Large intestine (tissue), 3 donors: Measurements from ENCODE around the gene ACTG2. TPM values are rescaled to one million over a fixed set of nuclear protein-coding genes. Genes with fewer than 3 reads are reported as not detected.
"Not testable (repeated sequence)": the region's sequence is repeated elsewhere in the genome, so short reads cannot be mapped to it uniquely, and the experiment has no call there.

ENCODE experiments used
- DNase-seq, 2 donors: peaks; one replicate each; pipeline versions ENCODE4 v3.0.0 to v3.0.0-alpha.2; 2013
- H3K27ac ChIP-seq: one replicate; pipeline ENCODE4 v1.5.1; 2013; ENCODE audit warnings: low read length
- H3K27me3 ChIP-seq: 2 replicates; pipeline ENCODE4 v1.6.1; 2013; ENCODE audit warnings: low read length; ENCODE audit not compliant: control insufficient read depth, insufficient read depth
- H3K36me3 ChIP-seq: 2 replicates; pipeline ENCODE4 v1.6.1; 2013; ENCODE audit warnings: low read length; ENCODE audit not compliant: control insufficient read depth, insufficient read depth
- H3K4me1 ChIP-seq: one replicate; pipeline ENCODE4 v1.6.1; 2013; ENCODE audit warnings: low read length; ENCODE audit not compliant: control insufficient read depth, insufficient read depth
- H3K4me3 ChIP-seq: one replicate; pipeline ENCODE4 v1.5.1; 2013; ENCODE audit warnings: low read length
- H3K9me3 ChIP-seq: one replicate; pipeline ENCODE4 v1.6.1; 2013; ENCODE audit warnings: mild to moderate bottlenecking, low read depth, low read length, moderate library complexity; ENCODE audit not compliant: control insufficient read depth
- WGBS: methylation state at CpG from one replicate; pipeline ENCODE4 v1.1.5; 2013; ENCODE audit warnings: low lambda C conversion rate; ENCODE audit not compliant: insufficient coverage; 5-methylcytosine and 5-hydroxymethylcytosine counted together
- polyA plus RNA-seq: library from polyadenylated mRNA; unstranded; fragments of 120-200 nt; gene quantifications from one replicate; pipeline ENCODE4 v1.2.1, GENCODE V29; 2013

ACTG2 gene
- polyA plus RNA-seq, 1 donor = 913 TPM

DNA sequence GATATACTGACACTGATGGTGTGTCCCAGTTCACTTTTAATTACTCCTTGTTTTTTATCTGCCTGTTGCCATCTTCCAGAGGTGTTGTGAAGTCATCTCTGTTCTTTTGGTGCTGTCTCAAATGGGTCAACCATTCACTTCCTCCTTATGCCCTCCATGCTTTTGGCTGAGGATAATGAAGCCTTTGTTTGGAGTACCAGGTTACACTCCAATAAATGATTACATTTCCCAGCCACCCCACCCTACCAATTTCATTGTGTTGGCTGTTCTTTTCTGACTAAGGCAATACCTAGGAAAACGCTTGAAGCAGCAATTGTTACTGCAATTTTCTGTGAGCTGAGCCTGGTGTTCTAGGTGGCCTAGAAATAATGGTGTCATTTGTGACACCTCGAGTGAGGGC is 29.8 kb upstream of the ACTG2 start:
- H3K27me3 ChIP-seq = no peaks in the 10 kb centered on the region
- WGBS = no CpG with 5 or more reads among the region's 2 CpGs
- H3K27ac ChIP-seq = no peak overlapping the region
- no peak overlapping the region for H3K4me3 ChIP-seq
- H3K4me1 ChIP-seq = no peaks in the 10 kb centered on the region
- no peaks in the 10 kb centered on the region for H3K9me3 ChIP-seq
- DNase-seq = no peak
- peaks cover 71% of the 10 kb centered on the region for H3K36me3 ChIP-seq

DNA sequence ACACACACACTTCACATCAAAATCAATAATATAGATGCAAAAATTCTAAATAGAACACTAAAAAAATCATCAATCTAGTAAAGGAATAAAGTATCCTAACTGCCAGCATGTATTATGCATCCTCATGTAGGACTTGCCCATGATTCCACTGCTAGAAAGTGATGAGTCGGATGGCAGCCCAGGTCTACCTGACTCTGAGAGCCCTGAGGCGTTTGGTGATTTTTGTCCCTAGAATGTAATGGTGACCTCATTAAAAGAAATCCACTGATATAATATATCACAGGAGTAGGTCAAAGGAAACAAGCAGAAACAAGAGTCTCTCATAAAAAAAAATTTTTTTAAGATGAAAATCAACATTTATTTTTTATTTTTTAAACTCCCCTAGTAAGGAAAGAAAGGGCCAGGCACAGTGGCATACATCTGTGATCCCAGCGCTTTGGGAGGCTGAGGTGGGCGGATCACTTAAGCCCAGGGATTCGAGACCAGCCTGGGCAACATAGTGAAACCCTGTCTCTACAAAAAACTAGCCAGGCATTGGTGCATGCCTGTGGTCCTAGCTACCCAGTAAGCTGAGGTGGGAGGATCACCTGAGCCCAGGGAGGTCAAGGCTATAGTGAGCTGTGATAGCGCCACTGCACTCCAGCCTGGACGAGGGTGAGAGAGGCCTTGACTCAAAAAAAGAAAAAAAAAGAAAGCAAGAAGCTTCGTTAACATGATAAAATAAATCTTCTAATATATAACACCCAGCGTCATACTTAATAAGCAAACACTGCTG is 24.4 kb upstream of the ACTG2 start:
- Histone ChIP-seq H3K4me3 (no peak overlapping the region), H3K27ac (no peak overlapping the region), H3K4me1 (no peaks in the 10 kb centered on the region), H3K9me3 (no peaks in the 10 kb centered on the region), H3K36me3 (peaks cover 37% of the 10 kb centered on the region), H3K27me3 (no peaks in the 10 kb centered on the region)
- DNase-seq = no peak
- WGBS = 94% methylated on average over 3 of the region's 9 CpGs

DNA sequence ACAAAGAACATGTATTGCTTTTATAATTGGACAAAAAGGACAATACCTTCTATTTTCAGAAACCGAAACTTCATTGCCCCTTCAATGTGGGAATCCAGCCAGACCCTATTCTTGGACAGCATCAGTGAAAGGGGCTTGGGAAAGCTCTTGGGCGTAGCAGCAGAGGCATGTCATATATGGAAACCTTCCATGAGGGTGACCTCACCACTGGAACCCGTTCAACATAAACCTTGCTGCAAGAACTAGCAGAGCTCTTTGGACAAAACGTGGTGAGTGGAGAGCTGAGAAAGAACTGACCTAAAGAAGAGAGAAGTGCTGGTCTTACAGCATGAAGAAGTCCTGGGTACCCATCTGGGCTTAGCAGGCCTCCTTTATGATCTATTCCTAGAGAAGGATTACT is 22.7 kb upstream of the ACTG2 start:
- no peaks in the 10 kb centered on the region for H3K4me1 ChIP-seq
- H3K9me3 ChIP-seq = no peaks in the 10 kb centered on the region
- H3K36me3 ChIP-seq = peaks cover 21% of the 10 kb centered on the region
- WGBS = no CpG with 5 or more reads among the region's 4 CpGs
- peak; percentile 61 to 63 for DNase-seq
- H3K27me3 ChIP-seq = no peaks in the 10 kb centered on the region
- peak overlapping the region; percentile 56 for H3K27ac ChIP-seq
- H3K4me3 ChIP-seq = no peak overlapping the region

DNA sequence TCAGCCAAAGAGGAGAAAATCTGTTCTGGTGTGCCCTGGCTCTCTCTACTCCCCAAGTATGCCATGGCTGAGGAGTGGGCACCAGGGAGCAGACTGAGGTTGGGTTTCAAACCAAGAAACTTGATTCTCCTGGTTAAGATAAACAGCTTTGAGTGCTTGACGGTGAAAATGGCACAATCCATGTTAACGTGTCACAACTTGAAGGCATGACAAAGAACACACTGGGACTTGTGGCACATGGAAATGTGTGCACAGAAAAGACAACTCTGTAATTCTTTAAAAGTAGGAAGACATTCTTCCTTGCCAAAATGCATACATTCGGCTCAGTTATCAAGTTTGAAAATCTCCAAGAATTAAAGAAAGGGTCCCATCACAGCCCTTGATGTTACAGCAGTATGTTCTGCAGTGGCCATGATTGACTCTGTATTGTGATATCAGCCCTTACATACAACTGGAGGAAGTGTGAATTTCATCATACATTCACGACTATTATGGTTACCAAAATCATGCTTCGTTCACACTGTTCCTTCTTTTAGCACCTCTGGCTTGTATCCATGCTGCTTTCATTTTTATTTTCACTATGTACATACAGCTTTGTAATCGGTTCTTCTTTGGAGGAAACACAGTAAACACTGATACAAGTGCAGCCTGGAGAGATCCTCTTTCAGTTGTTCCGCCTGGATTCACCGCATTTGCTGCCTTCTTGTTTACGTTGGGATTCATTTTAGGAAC is 15.6 kb upstream of the ACTG2 start:
- Histone ChIP-seq H3K27ac (no peak overlapping the region), H3K9me3 (no peaks in the 10 kb centered on the region), H3K27me3 (no peaks in the 10 kb centered on the region), H3K36me3 (no peaks in the 10 kb centered on the region), H3K4me1 (no peaks in the 10 kb centered on the region), H3K4me3 (no peak overlapping the region)
- DNase-seq = no peak
- WGBS = 53% methylated on average over 2 of the region's 9 CpGs

DNA sequence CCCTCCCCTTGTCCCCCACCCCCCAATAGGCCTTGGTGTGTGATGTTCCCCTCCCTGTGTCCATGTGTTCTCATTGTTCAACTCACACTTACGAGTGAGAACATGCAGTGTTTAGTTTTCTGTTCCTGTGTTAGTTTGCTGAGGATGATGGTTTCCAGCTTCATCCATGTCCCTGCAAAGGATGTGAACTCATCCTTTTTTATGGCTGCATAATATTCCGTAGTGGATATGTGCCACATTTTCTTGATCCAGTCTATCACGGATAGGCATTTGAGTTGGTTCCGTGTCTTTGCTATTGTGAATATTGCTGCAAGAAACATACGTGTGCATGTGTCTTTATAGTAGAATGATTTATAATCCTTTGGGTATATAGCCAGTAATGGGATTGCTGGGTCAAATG is 14.8 kb upstream of the ACTG2 start:
- 90% methylated on average over 2 of the region's 5 CpGs for WGBS
- not testable (repeated sequence) for H3K27me3 ChIP-seq, H3K4me1 ChIP-seq, H3K36me3 ChIP-seq, H3K4me3 ChIP-seq, H3K9me3 ChIP-seq, DNase-seq, H3K27ac ChIP-seq

DNA sequence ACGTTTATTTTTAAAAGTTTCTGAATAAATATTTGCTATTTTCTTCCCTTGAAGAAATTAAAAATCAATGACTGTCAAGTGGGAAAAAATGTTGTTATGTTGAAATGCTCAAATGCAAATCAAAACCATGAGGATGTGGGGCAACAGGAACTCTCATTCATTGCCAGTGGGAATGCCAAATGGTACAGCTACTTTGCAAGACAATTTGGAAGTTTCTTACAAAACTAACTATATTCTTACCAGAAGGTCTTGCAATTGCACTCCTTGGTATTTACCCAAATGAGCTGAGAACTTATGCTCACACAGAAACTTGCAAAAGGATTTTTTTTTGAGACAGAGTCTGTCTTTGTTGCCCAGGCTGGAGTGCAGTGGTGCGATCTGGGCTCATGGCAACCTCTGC is 7.4 kb upstream of the ACTG2 start:
- Histone ChIP-seq H3K27me3 (no peaks in the 10 kb centered on the region), H3K4me3 (no peak overlapping the region), H3K4me1 (no peaks in the 10 kb centered on the region), H3K9me3 (no peaks in the 10 kb centered on the region), H3K27ac (no peak overlapping the region), H3K36me3 (no peaks in the 10 kb centered on the region)
- DNase-seq = no peak
- 45% methylated on average over 1 of the region's 2 CpGs for WGBS

DNA sequence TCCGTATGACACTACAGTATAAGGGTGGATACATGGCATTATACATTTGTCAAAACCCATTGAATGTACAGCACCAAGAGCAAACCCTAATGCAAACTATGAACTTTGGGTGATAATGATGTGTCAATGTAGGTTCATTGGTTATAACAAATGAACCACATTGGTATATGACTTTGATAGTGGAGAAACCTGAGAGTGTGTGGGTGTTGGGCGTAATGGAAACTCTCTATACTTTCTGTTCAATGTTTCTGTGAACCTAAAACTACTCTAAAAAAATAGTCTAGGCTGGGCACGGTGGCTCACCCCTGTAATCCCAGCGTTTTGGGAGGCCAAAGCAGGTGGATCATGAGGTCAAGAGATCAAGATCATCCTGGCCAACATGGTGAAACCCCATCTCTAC is 6.5 kb upstream of the ACTG2 start:
- Histone ChIP-seq H3K9me3 (no peaks in the 10 kb centered on the region), H3K27ac (no peak overlapping the region), H3K4me1 (no peaks in the 10 kb centered on the region), H3K36me3 (no peaks in the 10 kb centered on the region), H3K4me3 (no peak overlapping the region), H3K27me3 (no peaks in the 10 kb centered on the region)
- no CpG with 5 or more reads among the region's 4 CpGs for WGBS
- no peak for DNase-seq

DNA sequence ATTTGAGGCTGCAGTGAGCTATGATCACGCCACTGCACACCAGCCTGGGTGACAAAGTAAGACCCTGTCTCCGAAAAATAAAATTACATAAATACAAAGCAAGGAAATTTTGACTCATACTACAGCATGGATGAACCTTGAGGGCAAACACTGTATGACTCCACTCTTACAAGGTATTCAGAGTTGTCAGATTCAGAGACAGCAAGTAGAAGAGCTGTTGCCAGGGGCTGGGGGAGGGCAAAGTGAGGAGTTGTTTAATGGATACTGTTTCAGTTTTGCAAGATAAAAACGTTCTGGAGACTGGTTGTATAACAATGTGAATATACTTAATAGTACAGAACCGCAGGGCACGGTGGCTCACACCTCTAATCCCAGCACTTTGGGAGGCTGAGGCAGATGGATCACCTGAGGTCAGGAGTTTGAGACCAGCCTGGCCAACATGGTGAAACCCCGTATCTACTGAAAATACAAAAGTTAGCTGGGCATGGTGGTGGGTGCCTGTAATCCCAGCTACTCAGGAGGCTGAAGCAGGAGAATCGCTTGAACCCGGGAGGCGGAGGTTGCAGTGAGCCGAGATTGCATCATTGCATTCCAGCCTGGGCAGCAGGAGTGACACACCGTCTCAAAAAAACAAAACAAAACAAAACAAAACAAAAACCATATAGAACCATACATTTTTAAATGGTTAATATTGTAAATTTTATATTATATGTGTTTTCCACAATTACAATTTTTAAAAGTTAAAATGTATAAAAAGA is 5.0 kb upstream of the ACTG2 start:
- not testable (repeated sequence) for H3K27ac ChIP-seq, H3K27me3 ChIP-seq, H3K36me3 ChIP-seq, H3K4me1 ChIP-seq, H3K9me3 ChIP-seq, H3K4me3 ChIP-seq, DNase-seq
- 92% methylated on average over 2 of the region's 11 CpGs for WGBS

DNA sequence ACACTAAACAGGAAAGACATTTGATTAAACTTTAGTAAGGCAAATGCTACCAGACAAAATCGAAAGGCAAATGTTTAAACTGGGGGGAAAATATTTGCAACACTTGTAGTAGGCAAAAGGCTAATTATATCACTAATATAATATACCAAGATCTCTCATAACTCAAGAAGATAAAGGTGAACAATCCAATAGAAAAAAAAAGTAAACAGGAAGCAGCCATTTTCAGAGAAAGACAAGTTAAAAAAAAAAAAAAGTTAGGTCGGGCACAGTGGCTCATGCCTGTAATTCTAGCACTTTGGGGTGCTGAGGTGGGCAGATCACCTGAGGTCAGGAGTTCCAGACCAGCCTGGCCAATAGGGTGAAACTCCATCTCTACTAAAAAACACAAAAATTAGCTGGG is 4.4 kb upstream of the ACTG2 start:
- WGBS = 56% methylated on average over 2 of the region's 2 CpGs
- Histone ChIP-seq H3K36me3 (no peaks in the 10 kb centered on the region), H3K27me3 (no peaks in the 10 kb centered on the region), H3K27ac (no peak overlapping the region), H3K4me3 (no peak overlapping the region), H3K4me1 (no peaks in the 10 kb centered on the region), H3K9me3 (no peaks in the 10 kb centered on the region)
- no peak for DNase-seq

DNA sequence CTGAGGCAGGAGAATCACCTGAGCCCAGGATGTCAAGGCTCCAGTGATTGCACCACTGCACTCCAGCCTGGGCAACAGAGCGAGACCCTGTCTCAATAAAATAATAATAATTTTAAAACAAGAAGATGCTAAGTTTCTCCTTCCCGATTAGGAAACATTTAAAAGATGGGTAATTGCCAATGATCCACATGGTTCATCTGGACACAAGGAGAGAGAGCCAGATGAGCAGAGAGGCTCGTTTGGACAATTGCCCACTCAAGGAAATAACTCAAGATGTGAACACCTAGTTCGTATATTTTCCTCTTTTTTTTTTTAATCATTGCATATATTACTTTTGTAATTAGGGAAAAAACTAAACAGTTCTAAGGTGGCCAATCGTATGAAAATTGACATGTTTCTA is 3.6 kb upstream of the ACTG2 start:
- no peaks in the 10 kb centered on the region for H3K4me1 ChIP-seq
- no peak for DNase-seq
- whole genome bisulfite sequencing = 100% methylated on average over 1 of the region's 5 CpGs

More for the DNA sequence above, 3.6 kb upstream of the ACTG2 start:
- no peak overlapping the region for H3K27ac ChIP-seq
- no peaks in the 10 kb centered on the region for H3K36me3 ChIP-seq
- H3K9me3 ChIP-seq = no peaks in the 10 kb centered on the region
- no peak overlapping the region for H3K4me3 ChIP-seq
- H3K27me3 ChIP-seq = no peaks in the 10 kb centered on the region
